ENCODE data around the gene ENTREP1.

GRCh38 chr9:69308206-69308931, 16.6 kb upstream of the ENTREP1 start:
- TF ChIP-seq CTCF (IDR thresholded peaks at IDR 0.05; ENCODE audit: insufficient read depth, low read length): no peak
- TF ChIP-seq, protein P1, sequence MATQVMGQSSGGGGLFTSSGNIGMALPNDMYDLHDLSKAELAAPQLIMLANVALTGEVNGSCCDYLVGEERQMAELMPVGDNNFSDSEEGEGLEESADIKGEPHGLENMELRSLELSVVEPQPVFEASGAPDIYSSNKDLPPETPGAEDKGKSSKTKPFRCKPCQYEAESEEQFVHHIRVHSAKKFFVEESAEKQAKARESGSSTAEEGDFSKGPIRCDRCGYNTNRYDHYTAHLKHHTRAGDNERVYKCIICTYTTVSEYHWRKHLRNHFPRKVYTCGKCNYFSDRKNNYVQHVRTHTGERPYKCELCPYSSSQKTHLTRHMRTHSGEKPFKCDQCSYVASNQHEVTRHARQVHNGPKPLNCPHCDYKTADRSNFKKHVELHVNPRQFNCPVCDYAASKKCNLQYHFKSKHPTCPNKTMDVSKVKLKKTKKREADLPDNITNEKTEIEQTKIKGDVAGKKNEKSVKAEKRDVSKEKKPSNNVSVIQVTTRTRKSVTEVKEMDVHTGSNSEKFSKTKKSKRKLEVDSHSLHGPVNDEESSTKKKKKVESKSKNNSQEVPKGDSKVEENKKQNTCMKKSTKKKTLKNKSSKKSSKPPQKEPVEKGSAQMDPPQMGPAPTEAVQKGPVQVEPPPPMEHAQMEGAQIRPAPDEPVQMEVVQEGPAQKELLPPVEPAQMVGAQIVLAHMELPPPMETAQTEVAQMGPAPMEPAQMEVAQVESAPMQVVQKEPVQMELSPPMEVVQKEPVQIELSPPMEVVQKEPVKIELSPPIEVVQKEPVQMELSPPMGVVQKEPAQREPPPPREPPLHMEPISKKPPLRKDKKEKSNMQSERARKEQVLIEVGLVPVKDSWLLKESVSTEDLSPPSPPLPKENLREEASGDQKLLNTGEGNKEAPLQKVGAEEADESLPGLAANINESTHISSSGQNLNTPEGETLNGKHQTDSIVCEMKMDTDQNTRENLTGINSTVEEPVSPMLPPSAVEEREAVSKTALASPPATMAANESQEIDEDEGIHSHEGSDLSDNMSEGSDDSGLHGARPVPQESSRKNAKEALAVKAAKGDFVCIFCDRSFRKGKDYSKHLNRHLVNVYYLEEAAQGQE (IDR thresholded peaks at IDR 0.05; ENCODE audit: insufficient replicate concordance, low read depth): no peak
- no peak for TF ChIP-seq POLR2AphosphoS5 (IDR thresholded peaks at IDR 0.05; ENCODE audit: low read depth)
- no peak for TF ChIP-seq GABPA (IDR thresholded peaks at IDR 0.05; ENCODE audit: low read depth)

Data from HL-60 (cell line).